Mesenchymal stem cell (in vitro differentiated cells and primary cell): ENCODE measurements around the gene SHISA7.
"Not testable (repeated sequence)": the region's sequence is repeated elsewhere in the genome, so short reads cannot be mapped to it uniquely, and the experiment has no call there.

Source experiments
- DNase-seq: peaks from one replicate; pipeline ENCODE4 v3.0.0-alpha.2; 2013
- H2AFZ ChIP-seq: one replicate; pipeline ENCODE4 v1.6.1; 2013; ENCODE audit warnings: low read depth, mild to moderate bottlenecking, control low read depth, inconsistent platforms, low read length, moderate library complexity
- H2AK5ac ChIP-seq: 2 replicates; pipeline ENCODE4 v1.6.1; 2013; ENCODE audit warnings: low read length, moderate library complexity, mild to moderate bottlenecking, inconsistent platforms; ENCODE audit not compliant: severe bottlenecking
- H2BK120ac ChIP-seq: one replicate; pipeline ENCODE4 v1.6.1; 2013; ENCODE audit warnings: low read depth, mild to moderate bottlenecking, inconsistent platforms, low read length, moderate library complexity
- H2BK12ac ChIP-seq, 2 experiments: one replicate each; pipeline ENCODE4 v1.6.1; 2013; ENCODE audit warnings: inconsistent platforms in 2 of 2, low read length in 2 of 2, mild to moderate bottlenecking in 2 of 2, moderate library complexity in 2 of 2, control low read depth in 1 of 2
- H2BK15ac ChIP-seq: one replicate; pipeline ENCODE4 v1.6.1; 2013; ENCODE audit warnings: mild to moderate bottlenecking, low read depth, inconsistent platforms; ENCODE audit not compliant: poor library complexity, severe bottlenecking
- H2BK5ac ChIP-seq: 2 replicates; pipeline ENCODE4 v1.6.1; 2013; ENCODE audit warnings: low read depth, mild to moderate bottlenecking, low read length, control low read depth, inconsistent platforms; ENCODE audit not compliant: poor library complexity, severe bottlenecking
- H3K14ac ChIP-seq, 2 experiments: one replicate each; pipeline ENCODE4 v1.6.1; 2013; ENCODE audit warnings: inconsistent platforms in 2 of 2, low read length in 2 of 2, control low read depth in 1 of 2, mild to moderate bottlenecking in 1 of 2, moderate library complexity in 1 of 2
- H3K18ac ChIP-seq, 2 experiments: one replicate each; pipeline ENCODE4 v1.6.1; 2013; ENCODE audit warnings: inconsistent platforms in 2 of 2, low read length in 2 of 2, control low read depth in 1 of 2, low read depth in 1 of 2, mild to moderate bottlenecking in 1 of 2
- H3K23ac ChIP-seq, 2 experiments: one replicate each; pipeline ENCODE4 v1.6.1; 2013; ENCODE audit warnings: inconsistent platforms in 2 of 2, low read length in 2 of 2, mild to moderate bottlenecking in 2 of 2, moderate library complexity in 2 of 2, control low read depth in 1 of 2
- H3K27ac ChIP-seq: 2 replicates; pipeline ENCODE4 v1.5.1; 2013; ENCODE audit warnings: mild to moderate bottlenecking, moderate library complexity, low read length, control low read depth, inconsistent platforms; ENCODE audit not compliant: poor library complexity, severe bottlenecking
- H3K27me3 ChIP-seq, 2 experiments: 2 replicates each; pipeline versions ENCODE4 v1.6.1 to v1.7.0; 2013; ENCODE audit warnings: low read length in 2 of 2, mild to moderate bottlenecking in 2 of 2, moderate library complexity in 2 of 2, control low read depth in 1 of 2, inconsistent platforms in 1 of 2; ENCODE audit not compliant: control insufficient read depth in 1 of 2, insufficient read depth in 1 of 2
- H3K36me3 ChIP-seq, 2 experiments: 2 replicates each; pipeline versions ENCODE4 v1.6.1 to v1.7.0; 2013; ENCODE audit warnings: low read length in 2 of 2, control low read depth in 1 of 2, inconsistent platforms in 1 of 2, low read depth in 1 of 2, mild to moderate bottlenecking in 1 of 2; ENCODE audit not compliant: insufficient read depth in 2 of 2, control insufficient read depth in 1 of 2
- H3K4ac ChIP-seq, 2 experiments: one replicate each; pipeline ENCODE4 v1.6.1; 2013; ENCODE audit warnings: inconsistent platforms in 2 of 2, low read length in 2 of 2, mild to moderate bottlenecking in 2 of 2, moderate library complexity in 2 of 2, control low read depth in 1 of 2, low read depth in 1 of 2
- H3K4me1 ChIP-seq: 2 replicates; pipeline ENCODE4 v1.6.1; 2013; ENCODE audit warnings: low read depth, low read length, control low read depth; ENCODE audit not compliant: control insufficient read depth, insufficient read depth
- H3K4me2 ChIP-seq: 2 replicates; pipeline ENCODE4 v1.6.1; 2013; ENCODE audit warnings: low read length, mild to moderate bottlenecking, inconsistent platforms; ENCODE audit not compliant: poor library complexity, severe bottlenecking
- H3K4me3 ChIP-seq, 2 experiments: 2 replicates each; pipeline versions ENCODE4 v1.5.1 to v1.7.0; 2013; ENCODE audit warnings: low read length in 2 of 2, mild to moderate bottlenecking in 2 of 2, control low read depth in 1 of 2, low read depth in 1 of 2; ENCODE audit not compliant: insufficient read depth in 1 of 2
- H3K79me1 ChIP-seq: replicated peaks from 2 replicates; pipeline ENCODE4 v1.6.1; 2013; ENCODE audit warnings: mild to moderate bottlenecking, control low read depth, low read length, inconsistent platforms; ENCODE audit not compliant: poor library complexity, severe bottlenecking
- H3K9ac ChIP-seq: 2 replicates; pipeline ENCODE4 v1.7.0; 2013; ENCODE audit warnings: mild to moderate bottlenecking, low read length, moderate library complexity
- H3K9me3 ChIP-seq: 2 replicates; pipeline ENCODE4 v1.7.0; 2013; ENCODE audit warnings: mild to moderate bottlenecking, low read length; ENCODE audit not compliant: control insufficient read depth
- H4K8ac ChIP-seq: one replicate; pipeline ENCODE4 v1.6.1; 2013; ENCODE audit warnings: inconsistent platforms, mild to moderate bottlenecking, low read length, moderate library complexity
- H4K91ac ChIP-seq: one replicate; pipeline ENCODE4 v1.6.1; 2013; ENCODE audit warnings: mild to moderate bottlenecking, low read length, inconsistent platforms
- WGBS: methylation state at CpG from one replicate; pipeline ENCODE4 v1.1.7; 2013; ENCODE audit warnings: mixed read lengths; 5-methylcytosine and 5-hydroxymethylcytosine counted together

SHISA7 gene

GRCh38 chr19:55407550-55407799, 35.6 kb downstream of the SHISA7 start, which contains the start of gene UBE2S:
Gene UBE2S (minus strand): TSS chr19:55407788. CDS start chr19:55407589, 199 bp downstream.
- under 1% methylated on average over 34 of the region's 36 CpGs for WGBS
- peak within 1 kb of the TSS; percentile 69 to 80 for H3K4ac ChIP-seq
- not testable (repeated sequence) for H3K27me3 ChIP-seq, H3K79me1 ChIP-seq, H3K9me3 ChIP-seq, DNase-seq
- H3K4me1 ChIP-seq, result peaks cover 19% of the 10 kb centered on the region
- H2BK15ac ChIP-seq, result peak within 1 kb of the TSS; percentile 66
- peak within 1 kb of the TSS; percentile 93 for H2BK120ac ChIP-seq
- peak within 1 kb of the TSS; percentile 1 to 23 for H2BK12ac ChIP-seq
- H4K8ac ChIP-seq, result peak within 1 kb of the TSS; percentile 100
- H3K18ac ChIP-seq, result peak within 1 kb of the TSS; percentile 93 to 98
- peak within 1 kb of the TSS; percentile 96 for H2BK5ac ChIP-seq
- H2AK5ac ChIP-seq, result peak within 1 kb of the TSS; percentile 38
- H3K23ac ChIP-seq, result peak within 1 kb of the TSS in 1 of 2 experiments; percentile 85
- peak within 1 kb of the TSS; percentile 72 for H2AFZ ChIP-seq
- H4K91ac ChIP-seq, result peak within 1 kb of the TSS; percentile 99
- H3K14ac ChIP-seq, result peak within 1 kb of the TSS in 1 of 2 experiments; percentile 68
- H3K4me2 ChIP-seq, result peak within 1 kb of the TSS; percentile 85
- peaks cover 28 to 36% of the 10 kb centered on the region in 2 experiments for H3K36me3 ChIP-seq
- peak within 1 kb of the TSS; percentile 83 to 90 for H3K4me3 ChIP-seq
- H3K27ac ChIP-seq, result peak within 1 kb of the TSS; percentile 96
- H3K9ac ChIP-seq, result peak within 1 kb of the TSS; percentile 95

- H3K18ac ChIP-seq, result peak overlapping the region; percentile 71 to 79
- H3K36me3 ChIP-seq, result peaks cover 33 to 41% of the 10 kb centered on the region in 2 experiments
- H3K9me3 ChIP-seq, result no peaks in the 10 kb centered on the region
- H3K4ac ChIP-seq, result no peak overlapping the region
- H3K14ac ChIP-seq, result peak overlapping the region in 1 of 2 experiments; percentile 26
- peak overlapping the region; percentile 83 to 90 for H3K4me3 ChIP-seq
- peaks cover 5% of the 10 kb centered on the region for H3K79me1 ChIP-seq
- H3K27me3 ChIP-seq, result no peaks in the 10 kb centered on the region
- peak; percentile 37 for DNase-seq
- H3K23ac ChIP-seq, result peak overlapping the region in 1 of 2 experiments; percentile 85
- no peak overlapping the region for H2BK15ac ChIP-seq
- no peak overlapping the region for H2AK5ac ChIP-seq
- no peak overlapping the region for H2BK12ac ChIP-seq
- peak overlapping the region; percentile 90 for H2BK5ac ChIP-seq
- peak overlapping the region; percentile 95 for H3K9ac ChIP-seq
- H2AFZ ChIP-seq, result no peak overlapping the region
- 22% methylated on average over 24 of the region's 35 CpGs for WGBS
- H4K8ac ChIP-seq, result no peak overlapping the region
- peak overlapping the region; percentile 85 for H3K4me2 ChIP-seq
- H3K27ac ChIP-seq, result peak overlapping the region; percentile 56
- H4K91ac ChIP-seq, result no peak overlapping the region
- peaks cover 19% of the 10 kb centered on the region for H3K4me1 ChIP-seq
- H2BK120ac ChIP-seq, result peak overlapping the region; percentile 61
Observed at GRCh38 chr19:55406826-55407549, 36.1 kb downstream of the SHISA7 start.

- no peaks in the 10 kb centered on the region for H3K9me3 ChIP-seq
- no peak overlapping the region for H2AFZ ChIP-seq
- peak overlapping the region; percentile 85 for H3K4me2 ChIP-seq
- no peak overlapping the region for H4K8ac ChIP-seq
- peaks cover 9% of the 10 kb centered on the region for H3K79me1 ChIP-seq
- H3K9ac ChIP-seq, result peak overlapping the region; percentile 95
- H4K91ac ChIP-seq, result no peak overlapping the region
- H3K4me3 ChIP-seq, result peak overlapping the region in 1 of 2 experiments; percentile 83
- no peak overlapping the region for H2AK5ac ChIP-seq
- no peak overlapping the region for H3K14ac ChIP-seq
- no peak overlapping the region for H2BK15ac ChIP-seq
- no peak overlapping the region for H3K23ac ChIP-seq
- H2BK5ac ChIP-seq, result no peak overlapping the region
- H3K18ac ChIP-seq, result no peak overlapping the region
- H2BK12ac ChIP-seq, result no peak overlapping the region
- WGBS, result 85% methylated on average over 14 of the region's 14 CpGs
- H2BK120ac ChIP-seq, result no peak overlapping the region
- H3K27ac ChIP-seq, result no peak overlapping the region
- H3K4me1 ChIP-seq, result peaks cover 19% of the 10 kb centered on the region
- peaks cover 40 to 45% of the 10 kb centered on the region in 2 experiments for H3K36me3 ChIP-seq
- DNase-seq, result no peak
- no peaks in the 10 kb centered on the region for H3K27me3 ChIP-seq
- no peak overlapping the region for H3K4ac ChIP-seq
Observed at GRCh38 chr19:55406091-55406825, 36.8 kb downstream of the SHISA7 start.

- H2BK12ac ChIP-seq, result no peak overlapping the region
- H3K4me1 ChIP-seq, result peaks cover 19% of the 10 kb centered on the region
- no peak overlapping the region for H2AFZ ChIP-seq
- H4K91ac ChIP-seq, result no peak overlapping the region
- no peak overlapping the region for H2AK5ac ChIP-seq
- no peak overlapping the region for H2BK5ac ChIP-seq
- no peak overlapping the region for H4K8ac ChIP-seq
- H3K9me3 ChIP-seq, result no peaks in the 10 kb centered on the region
- H3K4me2 ChIP-seq, result no peak overlapping the region
- H3K14ac ChIP-seq, result no peak overlapping the region
- no peak overlapping the region for H3K23ac ChIP-seq
- peaks cover 47 to 49% of the 10 kb centered on the region in 2 experiments for H3K36me3 ChIP-seq
- WGBS, result 93% methylated on average over 5 of the region's 5 CpGs
- no peak overlapping the region for H2BK120ac ChIP-seq
- peak overlapping the region; percentile 95 for H3K9ac ChIP-seq
- no peak overlapping the region for H3K27ac ChIP-seq
- no peak for DNase-seq
- H2BK15ac ChIP-seq, result no peak overlapping the region
- no peak overlapping the region for H3K4ac ChIP-seq
- no peaks in the 10 kb centered on the region for H3K27me3 ChIP-seq
- peaks cover 9% of the 10 kb centered on the region for H3K79me1 ChIP-seq
- H3K18ac ChIP-seq, result no peak overlapping the region
- H3K4me3 ChIP-seq, result peak overlapping the region in 1 of 2 experiments; percentile 83
Observed at GRCh38 chr19:55405638-55406037, 37.5 kb downstream of the SHISA7 start.
